ENCODE data around the gene ZNF185.
"Not testable (repeated sequence)": the region's sequence is repeated elsewhere in the genome, so short reads cannot be mapped to it uniquely, and the experiment has no call there.

Gene ZNF185

DNA sequence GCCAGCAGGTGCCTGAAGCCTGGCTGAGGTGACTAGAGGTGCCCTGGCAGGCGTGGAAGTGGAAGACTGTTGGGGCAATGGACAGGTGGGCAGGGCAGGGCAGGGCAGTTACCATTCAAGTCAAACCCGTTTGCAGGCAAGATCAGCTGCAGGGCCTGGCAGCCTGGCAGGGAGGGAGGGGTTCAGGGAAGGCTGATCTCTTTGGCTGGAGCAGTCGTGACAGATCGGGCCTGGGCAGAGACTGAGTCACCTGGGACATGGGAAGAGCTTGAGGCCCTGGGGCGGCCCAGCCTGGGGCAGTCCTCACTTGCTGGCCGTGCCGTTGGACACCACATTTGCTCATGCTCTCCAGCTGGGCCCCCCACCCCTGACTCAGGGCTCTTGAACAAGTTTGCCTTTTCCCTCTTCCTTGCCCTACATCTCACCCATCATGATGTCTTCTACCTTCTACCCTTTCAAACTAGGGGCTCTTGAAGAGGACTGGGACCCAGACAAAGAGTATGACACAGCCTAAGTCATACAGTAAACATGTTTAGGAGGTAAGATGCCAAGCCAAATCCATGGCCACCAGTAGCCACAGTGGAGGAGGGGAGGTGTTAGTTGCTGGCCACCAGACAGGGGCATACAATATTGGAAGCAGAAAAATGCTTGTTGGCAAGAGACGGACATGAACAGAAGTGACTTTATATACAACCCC, 2.0 kb upstream of the ZNF185 start:
- no peak for DNase-seq (ENCODE audit: low read depth)

DNA sequence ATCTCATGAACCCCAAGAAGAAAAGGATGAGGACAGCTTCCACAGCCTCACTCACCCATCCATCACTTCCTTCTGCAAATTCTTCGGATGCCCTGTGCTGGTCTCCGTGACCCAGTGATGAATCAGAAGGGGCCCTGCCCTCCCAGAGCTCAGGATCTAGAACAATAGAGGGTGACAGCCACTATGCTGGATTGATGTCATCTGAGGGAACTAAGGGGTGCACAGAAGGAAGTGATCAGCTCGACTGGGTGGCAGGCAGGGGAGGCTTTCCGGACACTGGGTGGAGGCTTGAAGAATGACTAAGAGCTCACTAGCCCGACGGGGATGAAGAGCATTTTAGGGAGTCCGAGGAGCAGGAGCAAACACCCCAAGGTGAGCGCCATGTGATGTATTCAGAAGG, 1.4 kb upstream of the ZNF185 start:
- no peak for DNase-seq (ENCODE audit: low read depth)

GRCh38 chrX:152898442-152898841, 575 bp downstream of the ZNF185 start:
- DNase-seq (ENCODE audit: low read depth), result no peak

GRCh38 chrX:152899111-152899873, 1.4 kb downstream of the ZNF185 start:
- no peak for DNase-seq (ENCODE audit: low read depth)

DNA sequence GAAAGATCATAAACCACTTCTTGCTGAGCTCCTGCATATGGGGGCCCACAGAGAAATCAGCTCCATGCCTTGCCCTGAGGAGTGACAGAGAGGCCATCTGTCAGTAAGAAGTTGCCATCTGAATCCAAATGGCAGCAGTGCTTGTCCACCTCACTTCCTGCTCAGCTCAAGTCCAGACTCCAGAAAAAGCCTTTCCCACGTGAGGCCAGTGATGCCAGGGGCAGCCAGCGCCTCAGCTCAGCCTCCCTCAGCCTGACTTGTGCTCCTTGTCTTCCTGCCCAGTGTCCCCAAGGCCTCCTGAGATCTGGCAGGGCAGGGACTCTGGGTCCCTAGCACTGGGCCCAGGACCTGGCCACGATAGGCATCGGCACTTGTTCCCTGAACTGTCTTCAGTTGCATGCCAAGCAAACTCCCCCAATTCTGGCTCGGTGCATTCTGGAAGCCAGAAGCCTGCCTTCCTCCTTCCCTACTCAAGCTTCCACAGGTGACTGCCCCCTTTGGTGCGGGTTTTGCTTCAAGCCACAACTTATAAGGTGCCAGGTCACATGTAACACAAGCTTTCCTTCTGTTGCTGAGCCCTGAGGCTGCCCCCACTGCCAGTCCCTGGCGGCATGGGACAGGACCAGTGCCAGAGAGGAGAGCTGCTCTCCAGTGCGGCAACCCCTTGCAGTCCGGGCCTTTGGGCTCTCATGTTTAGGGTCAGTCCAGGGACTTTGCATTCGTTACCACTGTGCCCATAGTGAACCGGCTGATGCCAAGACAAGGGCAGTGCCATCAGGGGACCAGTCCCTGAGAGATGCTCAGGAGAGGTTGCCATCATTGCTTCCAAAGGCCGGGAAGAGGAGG, 2.2 kb downstream of the ZNF185 start:
- no peak for DNase-seq (ENCODE audit: low read depth)

DNA sequence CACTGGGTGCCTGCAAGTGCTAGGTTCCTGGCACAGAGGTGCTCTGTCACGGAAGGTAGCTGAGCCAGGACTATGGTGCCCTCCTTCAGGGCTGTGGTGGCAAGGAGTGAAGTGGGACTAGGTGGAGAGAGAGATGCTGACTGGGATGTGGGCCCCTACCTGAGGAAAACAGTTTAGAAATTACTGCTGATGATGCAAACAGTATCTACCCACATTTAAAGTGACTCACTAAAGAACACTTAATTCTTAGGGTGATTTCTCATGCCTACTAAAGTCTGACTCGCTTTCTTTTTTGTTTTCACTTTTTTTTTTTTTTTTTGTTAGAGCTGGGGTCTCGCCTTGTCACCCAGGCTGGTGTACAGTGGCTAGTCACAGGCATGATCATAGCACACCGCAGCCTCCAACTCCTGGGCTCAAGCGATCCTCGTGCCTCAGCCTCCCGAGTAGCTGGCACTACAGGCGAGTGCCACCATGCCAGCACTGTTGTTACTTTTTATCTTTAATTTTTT, 3.1 kb downstream of the ZNF185 start:
- DNase-seq (ENCODE audit: low read depth), result no peak

DNA sequence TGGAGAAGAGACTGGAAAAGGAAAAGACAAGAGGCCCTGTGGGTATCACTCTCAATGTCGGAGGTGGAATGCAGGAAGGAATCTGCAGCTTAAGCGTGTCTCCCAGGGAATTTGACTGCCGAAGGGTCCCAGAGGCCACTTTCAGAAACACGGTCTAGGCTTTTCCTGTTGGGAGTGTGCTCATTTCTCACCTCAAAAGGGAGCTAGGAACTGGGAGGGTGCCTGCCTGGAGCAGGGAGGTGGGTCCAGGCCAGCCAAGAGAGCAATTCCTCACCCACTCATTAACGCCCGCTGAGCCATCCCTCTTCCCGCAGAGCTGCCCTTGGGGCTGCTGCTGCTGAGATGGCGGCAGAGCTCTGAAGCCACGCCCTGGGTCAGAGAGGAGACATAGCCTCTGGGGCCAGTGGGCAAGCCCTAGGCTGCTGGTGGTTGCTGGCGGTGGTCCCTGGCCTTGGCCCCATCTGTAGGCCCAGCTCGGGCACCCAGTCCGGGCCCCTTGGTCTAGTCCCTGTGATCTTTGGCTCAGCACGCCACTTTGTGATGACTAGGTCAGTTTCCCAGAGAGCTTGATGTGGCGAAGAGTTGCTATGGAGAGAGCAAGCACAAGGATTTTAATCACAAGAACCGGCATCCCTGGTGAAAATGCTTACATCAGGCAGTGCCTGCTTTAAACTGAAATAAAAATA, 4.1 kb downstream of the ZNF185 start:
- DNase-seq (ENCODE audit: low read depth), result no peak

DNA sequence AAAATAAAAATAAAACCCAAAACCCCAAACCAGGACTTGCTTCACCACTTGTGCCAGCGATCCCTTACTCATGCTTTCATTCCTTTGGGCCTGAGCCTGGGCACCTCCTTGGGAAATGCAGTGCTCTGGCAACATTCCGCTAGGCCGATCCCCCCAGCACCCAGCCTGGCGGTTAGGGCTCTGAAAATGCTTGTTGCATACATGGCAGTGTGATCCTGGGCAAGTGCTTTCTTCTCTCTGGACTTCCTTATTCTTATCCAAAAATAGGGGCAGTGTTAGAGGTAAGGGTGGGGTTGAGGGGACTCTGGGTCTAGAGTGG, 4.6 kb downstream of the ZNF185 start:
- no peak for DNase-seq (ENCODE audit: low read depth)

DNA sequence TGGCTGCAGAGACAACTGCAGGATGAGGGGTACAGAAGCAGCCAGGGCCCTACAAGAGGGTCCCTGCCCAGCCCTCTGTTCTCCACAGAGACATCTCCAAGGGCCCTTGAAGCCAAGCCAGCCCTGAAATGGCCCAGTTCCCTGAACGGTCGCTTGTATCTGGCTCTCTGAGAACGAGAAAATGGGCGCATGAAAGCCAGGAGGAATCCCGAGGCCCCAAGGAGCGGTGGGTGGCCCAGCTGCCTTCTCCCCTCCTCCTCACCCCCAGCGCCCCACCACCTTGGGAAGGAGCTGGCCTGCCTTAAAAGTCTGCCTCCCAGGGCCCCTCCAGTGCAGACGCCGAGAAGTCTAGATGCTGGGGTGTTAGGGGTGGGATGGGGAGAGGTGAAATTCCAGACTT, 5.7 kb downstream of the ZNF185 start:
- DNase-seq (ENCODE audit: low read depth), result no peak

GRCh38 chrX:152904151-152905080, 6.5 kb downstream of the ZNF185 start:
- no peak for DNase-seq (ENCODE audit: low read depth)

DNA sequence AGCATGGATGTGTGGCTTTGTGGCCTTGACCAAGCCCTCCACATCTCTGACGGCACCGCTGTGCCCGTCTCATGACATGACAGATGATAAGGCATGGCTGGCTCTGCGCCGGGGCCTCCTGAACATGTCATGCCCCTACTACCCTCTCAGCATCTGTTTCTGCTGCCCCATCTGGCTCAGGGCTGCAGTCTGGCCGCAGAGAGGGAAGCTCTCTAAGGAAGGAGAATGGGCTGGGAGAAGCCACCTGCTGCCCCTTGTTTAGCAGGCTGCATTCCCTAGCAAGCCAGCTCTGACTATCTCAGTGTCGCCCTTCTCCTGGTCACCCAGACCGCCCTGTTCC, 7.2 kb downstream of the ZNF185 start:
- no peak for DNase-seq (ENCODE audit: low read depth)

- DNase-seq (ENCODE audit: low read depth), result no peak
Measured at GRCh38 chrX:152907084-152907651, 9.3 kb downstream of the ZNF185 start.

- DNase-seq (ENCODE audit: low read depth), result no peak
Measured at GRCh38 chrX:152908486-152908885, 10.6 kb downstream of the ZNF185 start.

GRCh38 chrX:152910018-152910417, 12.2 kb downstream of the ZNF185 start:
- not testable (repeated sequence) for DNase-seq (ENCODE audit: low read depth)

- no peak for DNase-seq (ENCODE audit: low read depth)
Measured at GRCh38 chrX:152912106-152912505, 14.2 kb downstream of the ZNF185 start.

- DNase-seq (ENCODE audit: low read depth), result no peak
Measured at GRCh38 chrX:152912641-152913040, 14.8 kb downstream of the ZNF185 start.

GRCh38 chrX:152913346-152913745, 15.5 kb downstream of the ZNF185 start:
- DNase-seq (ENCODE audit: low read depth), result no peak

- DNase-seq (ENCODE audit: low read depth), result no peak
Measured at GRCh38 chrX:152913910-152914309, 16.0 kb downstream of the ZNF185 start.

DNA sequence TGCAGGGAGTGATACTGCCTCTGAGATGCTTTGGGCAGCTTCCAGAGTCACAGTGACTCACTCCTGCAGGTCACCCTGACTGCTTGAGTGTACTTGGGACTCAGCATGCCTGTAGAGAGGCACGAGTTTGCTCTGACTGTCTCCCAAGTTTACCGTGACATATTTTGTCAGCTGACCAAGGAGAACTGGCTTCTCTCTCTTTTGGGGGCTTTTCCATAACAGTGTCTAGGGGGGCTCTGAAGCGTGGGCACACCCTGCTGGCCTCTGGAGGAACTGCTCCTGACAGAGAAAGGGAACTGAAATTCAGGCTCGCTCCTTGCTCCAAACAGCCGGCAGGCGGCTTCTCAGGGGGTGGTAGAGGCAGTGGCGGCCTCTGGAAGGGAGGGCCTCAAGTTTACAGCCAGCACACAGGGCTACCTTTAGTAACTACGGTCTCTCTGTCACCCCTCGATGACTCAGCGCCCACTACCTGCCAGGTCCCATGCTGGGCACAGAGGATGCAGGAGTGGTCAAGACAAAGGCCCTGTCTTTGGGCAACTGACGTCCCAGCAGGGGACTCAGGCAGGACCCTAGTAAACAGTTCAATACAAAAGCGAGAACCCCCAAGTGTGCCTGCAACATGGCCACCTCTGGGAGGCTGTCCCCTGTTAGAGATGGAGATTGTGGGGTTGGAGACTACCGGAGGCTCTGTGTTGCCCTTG, 17.8 kb downstream of the ZNF185 start:
- DNase-seq (ENCODE audit: low read depth), result no peak

Measured in activated T-helper 9 cell treated with anti-CD3 and anti-CD28 coated beads, Interleukin-2, amount 50 U/mL, for 16 hours (primary cell).